GM19324 (cell line): ENCODE measurements around the gene MCEMP1.

Source experiments
- ATAC-seq: cut with Tn5 transposase; IDR thresholded peaks from one replicate; pipeline ENCODE4 v1.9.1; 2021; ENCODE audit warnings: mild to moderate bottlenecking, moderate library complexity; ENCODE audit not compliant: unreplicated experiment, low FRiP score

MCEMP1 gene

GRCh38 chr19:7676854-7677253 is at the start of gene MCEMP1:
MCEMP1 (plus strand) TSS chr19:7677090; CDS start chr19:7677121, 31 bp downstream.
- no peak for ATAC-seq

GRCh38 chr19:7627166-7627565 is 49.7 kb upstream of the MCEMP1 start:
- no peak for ATAC-seq

- ATAC-seq, result no peak
These were observed 48.1 kb upstream of the MCEMP1 start for GRCh38 chr19:7628589-7629311.

GRCh38 chr19:7629347-7630054 is 47.4 kb upstream of the MCEMP1 start, which contains the start of the genes PET100 and XAB2:
PET100 (plus strand) TSS chr19:7629793; CDS start chr19:7629834, 41 bp downstream.
XAB2 (minus strand) TSS chr19:7629545; CDS start chr19:7629527, 18 bp downstream.
- ATAC-seq, result peak; percentile 92

GRCh38 chr19:7631577-7631976 is 45.3 kb upstream of the MCEMP1 start:
- no peak for ATAC-seq

GRCh38 chr19:7632340-7633203 is 44.3 kb upstream of the MCEMP1 start:
- no peak for ATAC-seq

GRCh38 chr19:7633698-7634097 is 43.2 kb upstream of the MCEMP1 start, which contains the start of gene PCP2:
PCP2 (minus strand) TSS chr19:7633719; CDS start chr19:7633457, 262 bp downstream.
- no peak for ATAC-seq

GRCh38 chr19:7635670-7636069 is 41.2 kb upstream of the MCEMP1 start:
- no peak for ATAC-seq

GRCh38 chr19:7636317-7636690 is 40.6 kb upstream of the MCEMP1 start:
- ATAC-seq, result no peak

- ATAC-seq, result peak; percentile 80
These were observed 40.1 kb upstream of the MCEMP1 start, which contains the start of gene STXBP2 for GRCh38 chr19:7636691-7637373. STXBP2 (plus strand) TSS chr19:7637110; CDS start chr19:7637150, 40 bp downstream.

GRCh38 chr19:7637374-7638256 is 39.3 kb upstream of the MCEMP1 start:
- ATAC-seq, result peak; percentile 16

GRCh38 chr19:7638802-7639465 is 38.0 kb upstream of the MCEMP1 start:
- ATAC-seq, result no peak

- ATAC-seq, result no peak
These were observed 37.0 kb upstream of the MCEMP1 start for GRCh38 chr19:7639863-7640348.

- ATAC-seq, result no peak
These were observed 36.1 kb upstream of the MCEMP1 start for GRCh38 chr19:7640803-7641202.

GRCh38 chr19:7641290-7642276 is 35.3 kb upstream of the MCEMP1 start:
- ATAC-seq, result no peak

GRCh38 chr19:7642295-7643030 is 34.4 kb upstream of the MCEMP1 start:
- no peak for ATAC-seq

GRCh38 chr19:7643031-7643415 is 33.9 kb upstream of the MCEMP1 start:
- no peak for ATAC-seq
